ENCODE measurements around the gene PADI2. TPM values are rescaled to one million over a fixed set of nuclear protein-coding genes. Genes with fewer than 3 reads are reported as not detected.

Gene PADI2
- total RNA-seq, 4 donors from 2014 or later: 2.4 to 12.2 (median 6.3) TPM

DNA sequence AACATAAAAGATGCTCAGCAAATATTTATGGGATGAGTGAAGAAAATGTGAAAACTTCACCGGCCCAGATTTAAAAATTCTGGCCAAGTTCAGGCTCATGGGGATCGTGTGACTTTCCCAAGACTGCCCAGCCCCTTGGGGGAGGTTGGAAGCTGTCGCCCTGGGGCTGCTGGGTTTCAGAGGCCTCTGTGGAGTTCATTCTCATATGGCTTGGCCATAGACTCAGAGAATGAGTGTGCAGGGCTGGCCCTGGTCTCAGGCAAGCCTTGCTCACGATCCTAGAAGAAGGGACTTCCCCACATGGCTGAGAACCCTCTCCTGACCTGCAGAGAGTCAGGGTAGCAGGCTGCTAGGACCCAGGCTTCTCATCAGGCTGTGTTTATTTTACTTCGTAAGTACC lies 24.6 kb downstream of the PADI2 start:
- TF ChIP-seq POLR2A (IDR thresholded peaks at IDR 0.05) (no peak), EP300 (IDR thresholded peaks at IDR 0.05) (no peak)
- TF ChIP-seq, protein P1, sequence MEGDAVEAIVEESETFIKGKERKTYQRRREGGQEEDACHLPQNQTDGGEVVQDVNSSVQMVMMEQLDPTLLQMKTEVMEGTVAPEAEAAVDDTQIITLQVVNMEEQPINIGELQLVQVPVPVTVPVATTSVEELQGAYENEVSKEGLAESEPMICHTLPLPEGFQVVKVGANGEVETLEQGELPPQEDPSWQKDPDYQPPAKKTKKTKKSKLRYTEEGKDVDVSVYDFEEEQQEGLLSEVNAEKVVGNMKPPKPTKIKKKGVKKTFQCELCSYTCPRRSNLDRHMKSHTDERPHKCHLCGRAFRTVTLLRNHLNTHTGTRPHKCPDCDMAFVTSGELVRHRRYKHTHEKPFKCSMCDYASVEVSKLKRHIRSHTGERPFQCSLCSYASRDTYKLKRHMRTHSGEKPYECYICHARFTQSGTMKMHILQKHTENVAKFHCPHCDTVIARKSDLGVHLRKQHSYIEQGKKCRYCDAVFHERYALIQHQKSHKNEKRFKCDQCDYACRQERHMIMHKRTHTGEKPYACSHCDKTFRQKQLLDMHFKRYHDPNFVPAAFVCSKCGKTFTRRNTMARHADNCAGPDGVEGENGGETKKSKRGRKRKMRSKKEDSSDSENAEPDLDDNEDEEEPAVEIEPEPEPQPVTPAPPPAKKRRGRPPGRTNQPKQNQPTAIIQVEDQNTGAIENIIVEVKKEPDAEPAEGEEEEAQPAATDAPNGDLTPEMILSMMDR (IDR thresholded peaks at IDR 0.05): no peak
- DNase-seq (ENCODE audit: low spot score in 2 of 2): no peak
- 50 to 57% methylated on average over 5 of the region's 5 CpGs for WGBS, 2 donors

DNA sequence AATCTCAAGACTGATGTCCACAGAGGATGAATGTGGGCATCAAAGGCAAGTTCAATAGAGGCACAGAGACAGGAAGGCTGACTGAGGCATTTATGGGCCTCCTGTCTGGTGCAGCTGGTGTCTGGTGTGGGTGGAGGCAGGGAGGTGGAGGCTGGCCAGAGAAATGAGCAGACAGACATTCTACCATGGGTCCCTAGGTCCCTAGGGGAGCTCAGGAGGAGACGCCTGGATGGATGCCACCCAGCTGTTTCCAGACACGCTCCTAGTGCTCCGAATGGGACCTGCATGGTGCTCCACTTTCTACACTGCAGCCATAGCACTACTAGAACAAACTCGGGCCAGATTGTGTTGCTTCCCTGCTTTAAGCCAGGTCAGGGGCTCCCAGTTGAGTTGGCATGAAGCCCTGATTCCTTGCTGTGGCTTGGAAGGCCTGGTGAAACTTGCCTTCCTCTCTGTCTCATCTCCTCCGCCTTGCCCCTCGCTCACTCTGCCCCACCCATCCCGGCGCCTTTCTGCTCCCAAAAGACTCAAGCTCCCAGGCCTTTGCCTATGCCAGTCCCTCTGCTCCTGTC lies 25.3 kb downstream of the PADI2 start:
- 83 to 85% methylated on average over 8 of the region's 8 CpGs for WGBS, 2 donors
- no peak overlapping the region for H3K4me3 ChIP-seq
- H3K27me3 ChIP-seq: no peaks in the 10 kb centered on the region
- H3K27ac ChIP-seq: peak overlapping the region in 1 of 4 donors; percentile 8
- no peak for DNase-seq (ENCODE audit: low spot score in 2 of 2)
- H3K9me3 ChIP-seq: no peaks in the 10 kb centered on the region
- no peak for TF ChIP-seq EP300 (IDR thresholded peaks at IDR 0.05)
- TF ChIP-seq POLR2A (IDR thresholded peaks at IDR 0.05): no peak
- TF ChIP-seq, protein P1 (IDR thresholded peaks at IDR 0.05): no peak
- H3K36me3 ChIP-seq: no peaks in the 10 kb centered on the region
- peaks cover 0 to 52% (median 16%) of the 10 kb centered on the region in 4 donors for H3K4me1 ChIP-seq

More for the DNA sequence above, 24.6 kb downstream of the PADI2 start:
- Histone ChIP-seq H3K36me3 (no peaks in the 10 kb centered on the region), H3K4me3 (no peak overlapping the region), H3K4me1 (peaks cover 0 to 53% (median 18%) of the 10 kb centered on the region in 4 donors), H3K9me3 (no peaks in the 10 kb centered on the region), H3K27ac (no peak overlapping the region), H3K27me3 (no peaks in the 10 kb centered on the region)

DNA sequence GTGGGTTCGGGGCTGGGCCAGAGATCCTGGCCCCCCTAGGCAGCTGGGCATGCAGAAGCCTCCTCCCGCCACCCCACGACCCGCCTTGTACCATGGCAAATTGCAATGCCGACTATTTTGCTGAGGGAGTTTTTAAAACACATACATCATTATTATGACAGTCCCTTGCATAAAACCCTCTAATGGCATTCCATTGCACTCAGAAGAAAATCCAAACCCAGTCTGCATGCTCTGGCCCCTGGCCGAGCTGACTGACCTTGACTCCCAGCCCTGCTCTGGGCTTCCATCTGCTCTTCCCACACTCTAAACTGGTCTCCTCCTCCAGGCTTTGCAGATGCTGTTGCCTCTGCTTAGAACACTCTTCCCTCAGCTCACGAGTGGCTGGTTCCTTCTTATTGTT lies 28.0 kb downstream of the PADI2 start:
- peak overlapping the region in 2 of 4 donors; percentile 70 to 78 for H3K27ac ChIP-seq
- DNase-seq (ENCODE audit: low spot score in 2 of 2): no peak
- WGBS, 2 donors: 51 to 60% methylated on average over 6 to 7 of the region's 7 CpGs
- no peaks in the 10 kb centered on the region for H3K36me3 ChIP-seq
- no peak overlapping the region for H3K4me3 ChIP-seq
- peaks cover 0 to 32% (median 8%) of the 10 kb centered on the region in 4 donors for H3K4me1 ChIP-seq
- TF ChIP-seq POLR2A (IDR thresholded peaks at IDR 0.05): no peak
- no peak for TF ChIP-seq EP300 (IDR thresholded peaks at IDR 0.05)
- TF ChIP-seq, protein P1 (IDR thresholded peaks at IDR 0.05): no peak
- H3K9me3 ChIP-seq: no peaks in the 10 kb centered on the region
- H3K27me3 ChIP-seq: no peaks in the 10 kb centered on the region

DNA sequence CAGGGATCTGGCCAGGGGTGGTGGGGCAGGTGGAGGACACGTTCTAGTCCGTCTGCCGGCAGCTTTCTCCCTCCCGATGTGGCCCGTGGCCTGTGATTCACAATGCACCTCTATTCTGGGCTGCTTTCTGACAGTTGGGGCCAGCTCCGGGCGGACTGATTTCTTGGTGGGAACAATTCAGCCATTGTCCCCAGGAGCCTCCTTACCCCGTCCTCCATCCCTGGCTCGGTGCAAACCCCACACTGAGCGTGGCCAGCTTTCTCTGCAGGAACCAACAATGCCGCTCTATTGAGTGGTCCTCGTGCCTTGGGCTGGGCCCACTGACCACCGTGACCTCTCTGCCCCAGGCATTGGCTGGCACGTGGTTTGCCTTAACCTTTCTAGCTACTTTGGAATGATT lies 29.7 kb downstream of the PADI2 start:
- no peaks in the 10 kb centered on the region for H3K27me3 ChIP-seq
- 33 to 40% methylated on average over 14 of the region's 14 CpGs for WGBS, 2 donors
- peak; percentile 12 to 28 for DNase-seq (ENCODE audit: low spot score in 2 of 2)

DNA sequence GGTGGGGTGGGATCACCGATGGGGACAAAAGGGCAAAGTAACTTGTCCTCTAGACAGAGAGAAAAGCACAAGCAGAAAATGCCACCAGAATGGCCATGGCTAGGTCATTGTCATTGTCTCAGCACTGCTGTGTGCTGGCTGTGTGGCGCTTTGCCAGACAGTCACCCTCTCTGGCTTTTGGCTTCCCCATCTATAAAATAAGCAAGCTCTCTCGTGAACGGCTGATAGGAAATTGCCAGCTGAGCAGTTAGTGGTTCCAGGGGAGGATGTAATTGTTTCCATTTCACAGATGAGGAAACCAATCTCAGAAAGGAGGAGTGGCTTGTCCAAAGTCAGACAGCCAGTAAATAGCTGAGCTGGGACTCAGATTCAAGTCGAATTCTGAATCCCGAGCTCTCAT lies 32.5 kb downstream of the PADI2 start:
- 44 to 53% methylated on average over 6 of the region's 6 CpGs for WGBS, 2 donors
- Histone ChIP-seq H3K27me3 (no peaks in the 10 kb centered on the region), H3K36me3 (no peaks in the 10 kb centered on the region), H3K4me3 (no peak overlapping the region), H3K4me1 (peaks cover 0 to 26% (median 8%) of the 10 kb centered on the region in 4 donors), H3K9me3 (no peaks in the 10 kb centered on the region), H3K27ac (no peak overlapping the region)
- no peak for DNase-seq (ENCODE audit: low spot score in 2 of 2)
- TF ChIP-seq, protein P1 (IDR thresholded peaks at IDR 0.05): no peak
- TF ChIP-seq POLR2A (IDR thresholded peaks at IDR 0.05): no peak
- no peak for TF ChIP-seq EP300 (IDR thresholded peaks at IDR 0.05)

More for the DNA sequence above, 29.7 kb downstream of the PADI2 start:
- H3K9me3 ChIP-seq: no peaks in the 10 kb centered on the region
- H3K36me3 ChIP-seq: no peaks in the 10 kb centered on the region
- H3K4me3 ChIP-seq: no peak overlapping the region
- peaks cover 0 to 32% (median 8%) of the 10 kb centered on the region in 4 donors for H3K4me1 ChIP-seq
- peak overlapping the region; percentile 3 to 81 (median 80) for H3K27ac ChIP-seq
- peak; percentile 53 to 87 for TF ChIP-seq EP300 (IDR thresholded peaks at IDR 0.05)
- TF ChIP-seq, protein P1 (IDR thresholded peaks at IDR 0.05): no peak

Data from tibial nerve (tissue), 4 donors.